K562 (cell line): ENCODE data around the gene PKD1L1. TPM values are rescaled to one million over a fixed set of nuclear protein-coding genes. Genes with fewer than 3 reads are reported as not detected.

Experiments
- ATAC-seq: fragments of 200-7000 bp; cut with Tn5 transposase; 3 replicates; pipeline ENCODE4 v1.9.1; 2020; ENCODE audit warnings: moderate library complexity
- BruUV-seq: library from RNA; stranded (reverse); fragments of 400-500 nt; replicated peaks from 2 replicates; lab custom pipeline; 2021; lab: Mats Ljungman, UMichigan
- CTCF ChIA-PET: fragments of 300-600 bp; formaldehyde crosslinking; extraction: SDS; loops from one replicate; lab custom pipeline; 2021; ENCODE audit warnings: low intra/inter-chr PET ratio; lab: Yijun Ruan, JAX
- POLR2A ChIA-PET: fragments of 300-600, 350-650 bp; sonication (Branson Sonifier 250); formaldehyde crosslinking; extraction: SDS; loops from one replicate; lab custom pipeline; 2021; ENCODE audit warnings: antibody characterized with exemption, inconsistent platforms; lab: Yijun Ruan, JAX
- DNase-seq, 4 experiments: peaks; one replicate each; pipeline versions ENCODE4 v3.0.0 to v3.0.0-alpha.2; 2011 to 2018; ENCODE audit warnings: low spot score in 3 of 4, mixed read lengths in 3 of 4; ENCODE audit errors: extremely low read depth in 1 of 4
- FAIRE-seq: peaks from 2 replicates; lab custom pipeline; 2011; peaks lifted over from hg19 to GRCh38; lab: Jason Lieb, UNC
- H2AFZ ChIP-seq: 2 replicates; pipeline ENCODE4 v1.6.0; 2011; ENCODE audit warnings: low read depth, low read length, control low read depth, inconsistent platforms
- H3K27ac ChIP-seq: fragments of 200-600 bp; 3 replicates; pipeline ENCODE4 v1.8.0; 2011; ENCODE audit warnings: low read depth, mild to moderate bottlenecking, control low read depth, inconsistent platforms, low read length, moderate library complexity, mixed read lengths; ENCODE audit errors: extremely low read depth
- H3K27me3 ChIP-seq, 2 experiments: fragments of 300-600 bp in 1 of 2; 2 replicates in 1 of 2; 3 replicates in 1 of 2; pipeline versions ENCODE4 v1.6.0 to v1.8.0; 2011; ENCODE audit warnings: inconsistent platforms in 2 of 2, low read length in 2 of 2, mild to moderate bottlenecking in 1 of 2, mixed read lengths in 1 of 2, moderate library complexity in 1 of 2; ENCODE audit not compliant: control insufficient read depth in 2 of 2, insufficient read depth in 2 of 2
- H3K36me3 ChIP-seq: fragments of 300-600 bp; 3 replicates; pipeline ENCODE4 v1.8.0; 2011; ENCODE audit warnings: mild to moderate bottlenecking, low read length, inconsistent platforms; ENCODE audit not compliant: control insufficient read depth, insufficient read depth
- H3K4me1 ChIP-seq, 2 experiments: fragments of 200-600 bp in 1 of 2; replicated peaks in 1 of 2; 2 replicates in 1 of 2; 3 replicates in 1 of 2; pipeline versions ENCODE4 v1.5.1 to v1.8.0; 2011; ENCODE audit warnings: inconsistent platforms in 2 of 2, low read length in 2 of 2, mild to moderate bottlenecking in 1 of 2, mixed read lengths in 1 of 2, moderate library complexity in 1 of 2; ENCODE audit not compliant: control insufficient read depth in 2 of 2, insufficient read depth in 2 of 2
- H3K4me2 ChIP-seq: 2 replicates; pipeline ENCODE4 v1.6.1; 2011; ENCODE audit warnings: low read length, control low read depth, inconsistent platforms, mixed read lengths; ENCODE audit not compliant: insufficient read depth
- H3K4me3 ChIP-seq: fragments of 200-600 bp; sonication (generic), shearing (Covaris generic); 2 replicates; pipeline ENCODE4 v1.5.1; 2016; ENCODE audit warnings: control low read depth, inconsistent platforms
- H3K79me2 ChIP-seq: fragments of 200-600 bp; 3 replicates; pipeline ENCODE4 v1.8.0; 2011; ENCODE audit warnings: low read length, inconsistent platforms; ENCODE audit not compliant: control insufficient read depth, insufficient read depth
- H3K9ac ChIP-seq, 2 experiments: 2 replicates each; pipeline versions ENCODE4 v1.6.0 to v1.6.1; 2011; ENCODE audit warnings: low read depth in 2 of 2, low read length in 2 of 2, control low read depth in 1 of 2, inconsistent platforms in 1 of 2, mild to moderate bottlenecking in 1 of 2, mixed read lengths in 1 of 2; ENCODE audit not compliant: insufficient read depth in 1 of 2
- H3K9me1 ChIP-seq: one replicate; pipeline ENCODE4 v1.6.0; 2011; ENCODE audit warnings: inconsistent platforms, mild to moderate bottlenecking, low read length, moderate library complexity; ENCODE audit not compliant: control insufficient read depth, insufficient read depth
- H3K9me3 ChIP-seq: replicated peaks from 2 replicates; pipeline ENCODE4 v1.5.1; 2011; ENCODE audit warnings: low read depth, low read length, inconsistent platforms; ENCODE audit not compliant: control insufficient read depth, insufficient read depth
- H4K20me1 ChIP-seq: replicated peaks from 2 replicates; pipeline ENCODE4 v1.6.1; 2011; ENCODE audit warnings: low read length, inconsistent platforms, mixed read lengths; ENCODE audit not compliant: control insufficient read depth, insufficient read depth
- ARID4B ChIP-seq: sonication (generic); formaldehyde crosslinking; IDR thresholded peaks from 2 replicates; pipeline ENCODE4 v1.8.0; 2022; ENCODE audit warnings: mild to moderate bottlenecking, missing genetic modification reagents
- DNMT1 ChIP-seq: fragments of 450-650 bp; IDR thresholded peaks from 2 replicates; pipeline ENCODE4 v1.6.1; 2016; ENCODE audit warnings: antibody characterized with exemption, mild to moderate bottlenecking
- ELF1 ChIP-seq: fragments of 200-800 bp; sonication (Bioruptor generic); IDR thresholded peaks from 2 replicates; pipeline ENCODE4 v1.6.1; 2016; ENCODE audit warnings: missing genetic modification characterization, missing compliant biosample characterization
- ESRRB ChIP-seq: fragments of 250-450 bp; sonication (Bioruptor Pico); IDR thresholded peaks from 2 replicates; pipeline ENCODE4 v1.5.0; 2020; ENCODE audit warnings: mild to moderate bottlenecking, moderate library complexity, borderline replicate concordance
- GABPB1 ChIP-seq: sonication (generic); formaldehyde crosslinking; IDR thresholded peaks from 2 replicates; pipeline ENCODE4 v1.8.0; 2022; ENCODE audit warnings: mild to moderate bottlenecking, missing genetic modification reagents
- IRF9 ChIP-seq: fragments of 450-650 bp; IDR thresholded peaks from 2 replicates; pipeline ENCODE4 v1.6.1; 2016; ENCODE audit warnings: missing biosample characterization, missing genetic modification characterization
- KLF16 ChIP-seq: IDR thresholded peaks from 2 replicates; pipeline ENCODE4 v1.6.1; 2016; ENCODE audit warnings: antibody characterized with exemption
- MEF2A ChIP-seq: IDR thresholded peaks from 2 replicates; pipeline ENCODE4 v1.6.1; 2011; ENCODE audit warnings: low read depth, mild to moderate bottlenecking, low read length, moderate library complexity; ENCODE audit not compliant: control insufficient read depth
- NONO ChIP-seq, 2 experiments: fragments of 200-400 bp in 1 of 2; fragments of 450-650 bp in 1 of 2; formaldehyde crosslinking in 1 of 2; IDR thresholded peaks; 2 replicates each; pipeline ENCODE4 v1.6.1; 2017; ENCODE audit warnings: low read depth in 2 of 2, mild to moderate bottlenecking in 2 of 2, moderate library complexity in 2 of 2, low read length in 1 of 2
- NUFIP1 ChIP-seq: fragments of 450-650 bp; IDR thresholded peaks from 2 replicates; pipeline ENCODE4 v1.6.1; 2018; ENCODE audit not compliant: partially characterized antibody
- OTX1 ChIP-seq: fragments of 450-650 bp; formaldehyde crosslinking; IDR thresholded peaks from 2 replicates; pipeline ENCODE4 v1.4.0; 2022; ENCODE audit warnings: mild to moderate bottlenecking
- SAFB2 ChIP-seq: fragments of 200-400 bp; formaldehyde crosslinking; IDR thresholded peaks from 2 replicates; pipeline ENCODE4 v1.6.1; 2018; ENCODE audit warnings: borderline replicate concordance, low read length, low read depth, moderate library complexity; ENCODE audit not compliant: severe bottlenecking
- TFAM ChIP-seq: fragments of 250-450 bp; sonication (Bioruptor Pico); conservative IDR thresholded peaks from 2 replicates; pipeline ENCODE4 v1.5.0; 2021; ENCODE audit warnings: mild to moderate bottlenecking, moderate library complexity
- ZNF232 ChIP-seq: sonication (generic); formaldehyde crosslinking; IDR thresholded peaks from 2 replicates; pipeline ENCODE4 v1.8.0; 2022; ENCODE audit warnings: mild to moderate bottlenecking, missing genetic modification reagents
- ZNF347 ChIP-seq: fragments of 450-650 bp; formaldehyde crosslinking; IDR thresholded peaks from 2 replicates; pipeline ENCODE4 v1.4.0; 2020; ENCODE audit warnings: low read depth, mild to moderate bottlenecking, moderate library complexity
- ZNF551 ChIP-seq: fragments of 250-450 bp; sonication (Bioruptor Pico); IDR thresholded peaks from 2 replicates; pipeline ENCODE4 v1.5.0; 2021; ENCODE audit warnings: mild to moderate bottlenecking, moderate library complexity
- WGBS: fragments of 100-300 bp; shearing (Covaris generic); methylation state at CpG from one replicate; pipeline ENCODE4 v1.1.6; 2016; ENCODE audit warnings: low coverage, mixed read lengths; ENCODE audit not compliant: insufficient coverage; ENCODE audit errors: missing lambda C conversion rate; 5-methylcytosine and 5-hydroxymethylcytosine counted together
- in situ Hi-C: fragments of 300-500 bp; cut with MboI; formaldehyde crosslinking; loops from 4 replicates; pipeline ENCODE4 v1.15.0; 2018; ENCODE audit warnings: inconsistent platforms, mixed read lengths
- intact Hi-C: fragments of 100-400 bp; cut with micrococcal nuclease; formaldehyde crosslinking; loops from 2 replicates; pipeline ENCODE4 v1.14.2; 2022
- polyA plus RNA-seq, 8 experiments: library from polyadenylated mRNA; depleted of rRNA in 4 of 8; stranded (reverse) in 5 of 8; unstranded in 3 of 8; fragments of >200 nt; fragmentation: Nextera tagmentation in 2 of 8; fragmentation: Illumina TruSeq in 1 of 8; extraction: Ambion mirVana in 2 of 8; extraction: Trizol in 1 of 8; gene quantifications; 2 replicates each; pipeline versions ENCODE4 v1.2.1 to v1.2.3, GENCODE V29; 2011 to 2014; ENCODE audit warnings: inconsistent platforms in 1 of 8, missing spikeins in 1 of 8
- total RNA-seq, 7 experiments: library from RNA; depleted of rRNA in 6 of 7; stranded (reverse); fragments of >200 nt in 6 of 7; fragmentation: Illumina TruSeq in 2 of 7; extraction: Trizol in 2 of 7; gene quantifications; 2 replicates each; pipeline versions ENCODE4 v1.2.1 to v1.2.3, GENCODE V29; 2011 to 2021; ENCODE audit warnings: low replicate concordance in 1 of 7
- TF ChIP-seq, protein P1 (sequence below): fragments of 450-650 bp; formaldehyde crosslinking; conservative IDR thresholded peaks from 2 replicates; pipeline ENCODE4 v1.4.0; 2022; ENCODE audit warnings: mild to moderate bottlenecking, missing genetic modification characterization

The PKD1L1 gene
- total and polyA plus RNA-seq, 9 of the 15 experiments (the other 6 are each of a cell fraction or from before 2014, with no cell fraction given), result 0.01 to 0.02 TPM; not detected in 7

DNA sequence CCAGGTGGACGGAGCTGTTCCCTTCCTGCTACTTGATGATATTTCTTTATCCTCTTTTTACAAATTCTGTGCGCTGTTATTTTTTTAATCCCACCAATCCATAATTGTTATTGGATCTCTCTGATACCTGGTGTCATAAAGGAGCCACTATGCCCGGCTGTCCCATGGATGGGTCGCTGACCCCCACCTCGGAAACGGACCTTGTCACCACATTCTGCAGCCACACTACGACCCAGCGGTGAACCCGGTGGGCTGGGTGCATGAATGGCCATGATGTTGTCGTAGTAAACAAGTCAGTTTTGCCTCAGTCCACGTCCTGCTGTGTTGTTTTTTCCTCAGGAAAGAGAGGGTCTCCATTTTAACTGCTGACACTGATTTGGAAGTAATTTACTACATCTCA is 112.2 kb downstream of the PKD1L1 start (continued):
- no peak for TF ChIP-seq NONO (IDR thresholded peaks at IDR 0.05; ENCODE audit: low read depth in 2 of 2, low read length in 1 of 2)
- no peak for TF ChIP-seq ELF1 (tag)
- no peak for TF ChIP-seq GABPB1 (CRISPR knock-in tag)
- TF ChIP-seq DNMT1, result no peak
- no peak for TF ChIP-seq ZNF232
- TF ChIP-seq, protein P1, sequence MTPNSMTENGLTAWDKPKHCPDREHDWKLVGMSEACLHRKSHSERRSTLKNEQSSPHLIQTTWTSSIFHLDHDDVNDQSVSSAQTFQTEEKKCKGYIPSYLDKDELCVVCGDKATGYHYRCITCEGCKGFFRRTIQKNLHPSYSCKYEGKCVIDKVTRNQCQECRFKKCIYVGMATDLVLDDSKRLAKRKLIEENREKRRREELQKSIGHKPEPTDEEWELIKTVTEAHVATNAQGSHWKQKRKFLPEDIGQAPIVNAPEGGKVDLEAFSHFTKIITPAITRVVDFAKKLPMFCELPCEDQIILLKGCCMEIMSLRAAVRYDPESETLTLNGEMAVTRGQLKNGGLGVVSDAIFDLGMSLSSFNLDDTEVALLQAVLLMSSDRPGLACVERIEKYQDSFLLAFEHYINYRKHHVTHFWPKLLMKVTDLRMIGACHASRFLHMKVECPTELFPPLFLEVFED, result no peak

- in situ Hi-C loops (loop anchor here (5.0 kb wide), 1 partner anchor 571 kb away; no protein-coding TSS in a partner anchor), intact Hi-C loops (no loop called here)
- ChIA-PET POLR2A (no interaction called here), CTCF (no interaction called here)
- Histone ChIP-seq H3K79me2 (no peaks in the 10 kb centered on the region), H3K36me3 (no peaks in the 10 kb centered on the region), H3K4me3 (no peak overlapping the region), H2AFZ (no peak overlapping the region), H3K4me2 (no peak overlapping the region), H3K9me3 (no peaks in the 10 kb centered on the region), H3K27ac (no peak overlapping the region), H3K27me3 (peaks cover 0 to 46% of the 10 kb centered on the region in 2 experiments; a peak in 3 of 5 replicates), H4K20me1 (0 out of 2 replicates have a peak, but pooled peaks cover 4% of the 10 kb centered on the region), H3K9me1 (peaks cover 3% of the 10 kb centered on the region), H3K4me1 (no peaks in the 10 kb centered on the region), H3K9ac (no peak overlapping the region)
- ATAC-seq (no peak), FAIRE-seq (no peak), DNase-seq (no peak)
- 0% methylated on average over 8 of the region's 8 CpGs for WGBS
- BruUV-seq, result no TSS peak
- no peak for TF ChIP-seq ZNF551 (CRISPR knock-in tag)
- TF ChIP-seq ESRRB (CRISPR knock-in tag), result no peak
- TF ChIP-seq NUFIP1, result no peak
- TF ChIP-seq MEF2A, result no peak
- no peak for TF ChIP-seq ARID4B (CRISPR knock-in tag)
- TF ChIP-seq TFAM (CRISPR knock-in tag), result no peak
- no peak for TF ChIP-seq IRF9 (tag)
- no peak for TF ChIP-seq OTX1 (CRISPR knock-in tag)
- no peak for TF ChIP-seq KLF16
- TF ChIP-seq ZNF347, result no peak
- no peak for TF ChIP-seq SAFB2
Measured at GRCh38 chr7:47833211-47833610, 115.1 kb downstream of the PKD1L1 start.
